ENCODE data around the gene PPP6R3.

Gene PPP6R3

DNA sequence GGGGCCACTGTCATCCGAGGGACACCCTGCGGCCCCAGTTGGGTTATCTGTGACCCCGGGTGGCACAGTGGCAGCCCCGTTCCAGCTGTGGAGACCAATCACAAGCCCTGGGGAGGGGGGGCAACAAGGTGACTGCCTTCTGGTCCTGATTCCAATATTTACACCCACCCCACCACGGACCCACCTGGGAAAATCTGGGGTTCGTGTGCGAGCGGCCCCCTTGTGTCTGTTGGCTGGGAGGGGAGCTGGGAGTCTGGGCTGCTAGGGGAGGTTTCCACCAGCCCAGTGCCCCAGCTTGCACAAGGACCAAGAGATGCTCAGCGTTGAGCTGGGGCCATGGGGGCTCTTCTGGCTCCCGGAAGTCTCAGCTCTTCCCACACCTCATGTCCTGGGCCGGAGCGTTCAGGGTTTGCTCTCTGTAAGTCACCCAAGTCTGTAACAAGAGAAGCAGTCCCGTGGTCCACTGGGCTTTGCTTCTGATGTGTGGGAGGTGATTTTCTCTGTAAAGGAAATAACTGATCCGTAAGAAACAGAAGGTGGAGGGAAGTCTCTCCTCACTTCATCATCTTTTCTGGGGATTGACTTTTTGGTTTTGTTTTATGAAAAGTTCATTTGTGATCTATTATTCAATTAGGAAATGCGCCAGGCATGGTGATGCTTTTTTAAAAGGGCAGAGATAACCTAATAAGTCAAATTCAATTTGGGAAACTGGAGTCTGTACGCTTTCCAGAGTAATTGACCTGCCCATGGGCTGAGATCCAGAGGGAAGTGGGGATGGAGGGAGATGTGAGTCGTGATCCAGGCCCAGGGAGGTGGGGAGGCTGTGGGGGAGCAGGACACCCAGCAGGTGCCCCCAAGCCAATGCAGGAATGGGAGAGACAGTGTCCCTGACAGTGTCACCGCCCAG, 201.4 kb downstream of the PPP6R3 start:
- TF ChIP-seq CTCF (IDR thresholded peaks at IDR 0.05) = no peak

GRCh38 chr11:68663482-68664010, 203.0 kb downstream of the PPP6R3 start:
- TF ChIP-seq CTCF (IDR thresholded peaks at IDR 0.05) = no peak

GRCh38 chr11:68664141-68664540, 203.6 kb downstream of the PPP6R3 start:
- no peak for TF ChIP-seq CTCF (IDR thresholded peaks at IDR 0.05)

GRCh38 chr11:68664906-68665305, 204.4 kb downstream of the PPP6R3 start:
- TF ChIP-seq CTCF (IDR thresholded peaks at IDR 0.05) = no peak
